HG03097 (cell line): ENCODE results near the gene FANCE.
"Not testable (repeated sequence)": the region's sequence is repeated elsewhere in the genome, so short reads cannot be mapped to it uniquely, and the experiment has no call there.

Experiments used
- ATAC-seq: cut with Tn5 transposase; IDR thresholded peaks from one replicate; pipeline ENCODE4 v1.9.1; 2021; ENCODE audit not compliant: unreplicated experiment, low FRiP score

The FANCE gene

DNA sequence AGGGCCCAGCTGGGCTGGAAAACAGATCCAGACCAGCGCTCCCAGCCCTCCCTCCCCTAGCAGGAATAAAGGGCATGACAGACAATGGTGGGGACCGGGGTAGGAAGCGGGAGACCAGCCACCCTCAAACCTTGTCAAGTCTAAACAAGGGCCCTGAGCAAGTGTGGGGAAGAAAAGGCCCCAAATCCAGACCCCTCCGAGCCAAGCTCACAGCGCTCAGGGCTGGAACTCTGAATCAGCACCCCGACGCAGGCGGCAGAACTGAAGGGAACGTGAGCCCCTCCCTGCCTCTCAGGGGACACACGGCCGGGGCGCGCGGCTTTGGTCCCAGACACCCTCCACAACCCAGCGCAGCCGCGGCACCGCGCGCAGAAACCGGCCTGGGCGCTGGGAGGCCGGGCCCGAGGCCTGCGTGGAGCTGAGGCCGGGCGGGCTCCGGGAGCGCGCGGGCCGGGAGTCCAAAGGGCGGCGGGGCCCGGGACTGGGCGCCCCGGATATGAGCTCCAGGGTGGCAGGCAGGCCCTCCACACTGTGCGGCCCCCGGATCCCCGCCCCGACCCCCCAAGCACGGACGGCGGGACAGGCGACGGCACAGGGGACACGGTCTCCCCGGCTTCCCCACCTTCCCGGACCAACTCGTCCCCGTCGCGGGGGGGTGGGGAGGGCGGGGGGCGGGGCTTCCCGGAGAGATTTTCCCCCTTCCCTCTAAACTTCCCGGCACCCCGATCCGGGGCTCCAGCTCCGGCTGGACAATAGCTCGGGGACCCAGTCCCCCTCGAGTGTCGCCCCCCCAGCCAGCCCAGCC lies 44.1 kb downstream of the FANCE start:
- ATAC-seq: no peak

DNA sequence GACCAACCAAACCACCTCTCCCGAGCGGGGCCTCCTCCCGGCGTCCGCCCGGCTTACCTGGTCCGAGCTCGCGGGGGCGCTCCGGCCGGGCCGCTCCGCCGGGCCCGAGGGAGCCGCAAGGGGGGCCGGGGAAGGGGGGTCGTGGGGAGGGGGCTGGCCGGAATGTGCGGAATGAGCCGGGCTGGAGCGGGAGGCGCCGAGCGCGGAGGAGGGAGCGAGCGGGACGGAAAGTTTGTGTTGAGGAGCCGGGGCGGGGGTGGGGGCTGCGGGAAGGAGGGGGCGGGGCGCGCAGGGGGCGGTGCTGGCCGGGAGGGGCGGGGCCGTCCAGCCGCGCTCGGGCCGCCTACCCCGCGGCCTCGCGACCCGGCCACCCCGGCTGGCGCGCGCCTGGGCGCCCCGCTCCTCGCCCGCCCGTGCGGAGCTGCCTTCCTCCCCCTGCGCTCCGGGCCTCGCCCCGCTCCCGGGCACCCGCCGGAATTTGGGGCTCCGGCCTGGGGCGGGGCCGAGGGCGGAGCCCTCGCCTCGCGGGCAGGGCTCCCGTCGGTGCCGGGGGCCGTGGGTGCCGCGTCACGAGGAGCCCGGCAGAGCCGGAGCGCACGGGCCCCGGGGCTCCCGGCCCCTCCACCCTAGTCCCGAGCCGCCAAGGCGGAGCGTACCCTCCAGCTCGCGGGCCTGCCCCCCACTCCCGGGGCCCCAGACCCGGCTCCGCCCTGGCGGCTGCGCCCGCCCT lies 44.9 kb downstream of the FANCE start, which contains the start of gene TEAD3:
Gene TEAD3 (minus strand): TSS at position 239 of the 730 bp plus-strand sequence.
- no peak for ATAC-seq

DNA sequence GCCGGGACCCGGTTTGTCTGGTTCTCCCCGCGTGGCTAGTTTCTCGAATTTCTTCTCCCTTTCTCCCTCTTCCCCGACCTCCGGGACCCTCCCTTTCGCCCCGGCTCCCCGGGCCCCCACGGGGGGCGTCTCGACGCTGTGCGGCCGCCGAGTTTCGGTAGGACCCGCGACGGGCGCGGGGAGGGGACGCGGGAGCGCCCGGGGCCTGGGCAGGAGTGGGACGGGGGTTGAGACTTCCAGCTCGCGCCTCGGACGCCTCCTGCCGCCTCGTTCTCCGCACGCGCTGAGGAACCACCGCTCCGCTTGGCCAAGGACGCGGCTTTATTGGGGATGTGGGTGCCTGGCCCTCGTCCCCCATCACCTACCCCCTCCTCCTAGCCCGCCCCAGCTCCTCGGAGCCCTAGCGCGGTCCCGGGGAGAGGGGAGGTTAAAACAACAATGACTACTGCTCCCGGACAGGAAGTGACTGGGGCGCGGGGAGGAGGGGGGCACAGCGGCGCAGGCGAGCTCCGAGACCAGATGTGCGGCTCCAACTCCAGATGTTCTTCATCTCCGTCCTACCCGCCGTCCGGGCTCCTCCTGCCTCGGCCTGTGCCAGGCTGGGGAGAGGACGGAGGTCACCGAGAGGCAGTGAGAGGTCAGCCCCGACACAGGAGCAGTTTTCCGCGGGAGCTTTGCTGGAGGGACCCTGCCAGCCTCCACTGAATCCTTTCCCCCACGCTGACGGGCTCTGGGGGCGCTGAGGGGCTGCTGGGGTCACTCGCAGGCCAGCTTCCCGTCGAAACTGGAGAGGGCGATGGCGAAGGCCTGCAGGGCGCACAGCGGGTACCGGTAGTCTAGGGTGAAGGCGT lies 45.7 kb downstream of the FANCE start:
- no peak for ATAC-seq

DNA sequence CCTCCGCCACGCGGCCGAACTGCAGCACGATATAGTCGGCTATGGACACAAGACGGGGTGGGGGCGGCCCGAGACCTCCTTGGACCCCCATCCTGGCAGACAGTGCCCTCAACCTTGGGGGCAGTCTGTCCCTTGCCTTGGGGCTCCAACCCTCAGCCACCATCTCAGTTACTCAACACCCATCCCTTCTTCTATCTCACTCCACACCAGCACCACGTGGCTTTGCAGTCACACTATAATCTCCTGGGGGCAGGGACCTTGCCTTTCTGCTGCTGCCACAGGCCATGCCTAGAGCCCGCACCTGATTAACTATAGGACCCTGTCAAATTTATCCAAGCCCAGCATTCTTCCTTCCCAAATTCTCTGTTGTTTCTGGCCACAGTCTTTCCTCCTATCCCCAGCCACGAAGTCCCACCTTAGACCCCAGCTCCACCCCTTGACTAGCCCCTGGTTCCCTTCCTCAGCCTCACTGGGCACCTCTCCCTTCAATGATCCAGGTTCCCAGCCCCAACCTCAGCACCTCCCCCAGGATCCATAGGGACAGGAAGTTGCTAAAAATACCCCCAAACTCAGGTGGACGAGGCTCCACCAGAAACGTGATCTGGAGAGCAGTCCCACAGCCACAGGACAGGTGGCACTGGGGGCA lies 46.4 kb downstream of the FANCE start:
- ATAC-seq: no peak

DNA sequence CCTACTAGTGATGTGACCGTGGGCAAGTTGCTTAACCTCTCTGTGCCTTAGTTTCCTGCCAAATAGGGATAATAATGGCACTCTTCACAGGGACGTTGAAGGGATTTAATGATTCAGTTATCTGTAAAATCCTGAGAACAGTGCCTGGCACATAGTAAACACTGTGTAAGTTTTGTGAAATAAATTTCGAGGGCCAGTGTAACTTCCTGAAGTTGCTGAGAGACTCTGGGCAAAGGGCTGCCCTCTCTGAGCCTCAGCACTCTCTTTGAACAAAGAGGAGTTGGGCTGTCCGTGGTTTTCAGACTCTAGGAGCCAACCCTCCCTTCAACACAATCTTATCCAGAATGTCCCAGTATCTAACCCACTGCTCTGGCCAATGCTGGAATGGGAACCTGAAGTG lies 47.2 kb downstream of the FANCE start:
- no peak for ATAC-seq

DNA sequence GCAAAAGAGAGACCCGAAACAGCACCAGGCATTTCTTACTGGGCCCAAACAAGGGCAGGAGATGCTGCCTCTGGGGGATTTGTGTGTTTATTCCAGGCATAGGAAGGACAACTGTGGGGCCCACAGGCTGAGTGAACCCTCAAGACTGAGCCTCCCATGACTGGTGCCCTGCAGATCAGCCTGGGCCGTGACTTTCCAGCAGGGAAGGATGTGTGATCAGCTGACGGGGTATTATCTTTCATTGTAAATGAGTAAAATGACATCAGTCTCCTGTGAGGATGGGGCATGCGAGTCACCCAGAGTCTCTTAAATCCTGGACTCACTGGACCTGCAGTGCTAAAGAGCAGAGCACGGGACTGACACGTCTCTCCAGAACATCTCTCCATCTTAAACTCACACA lies 48.6 kb downstream of the FANCE start:
- ATAC-seq: no peak

DNA sequence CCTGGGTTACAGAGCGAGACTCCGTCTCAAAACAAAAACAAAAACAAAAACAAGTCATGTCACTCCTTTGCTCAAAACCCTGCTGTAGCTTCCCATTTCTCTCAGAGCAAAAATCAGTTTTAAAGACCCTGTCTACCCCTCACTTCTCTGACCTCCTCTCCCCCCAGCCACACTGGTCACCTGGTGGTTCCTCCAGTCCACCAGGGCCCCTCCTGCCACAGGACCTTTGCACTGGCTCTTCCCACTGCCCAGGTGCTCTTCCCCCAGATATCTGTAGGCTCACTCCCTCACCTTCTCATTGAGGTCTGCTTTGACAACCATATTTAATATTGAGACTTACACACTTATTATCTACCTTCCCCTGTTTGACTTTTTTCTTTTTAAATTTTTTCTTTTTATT lies 49.6 kb downstream of the FANCE start:
- ATAC-seq: no peak

DNA sequence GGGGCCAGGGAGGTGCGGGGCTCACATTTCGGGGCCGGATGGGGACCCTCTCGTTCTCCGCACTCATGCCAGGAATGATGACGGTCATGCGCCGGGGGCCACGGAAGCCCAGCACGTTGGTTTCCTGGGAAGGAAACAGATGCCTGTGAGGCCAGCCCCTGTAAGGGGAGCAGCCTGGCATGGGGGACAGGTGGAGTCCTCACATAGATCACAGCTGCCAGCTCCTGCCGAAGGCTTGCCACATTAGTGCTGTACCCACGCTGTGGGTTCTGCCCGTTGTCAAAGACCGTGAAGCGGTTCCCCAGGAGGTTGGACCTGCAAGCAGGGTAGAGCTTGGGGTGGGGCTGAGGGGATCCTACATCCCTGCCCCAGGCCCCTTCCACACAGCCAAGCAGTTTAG lies 51.4 kb downstream of the FANCE start:
- ATAC-seq: no peak

DNA sequence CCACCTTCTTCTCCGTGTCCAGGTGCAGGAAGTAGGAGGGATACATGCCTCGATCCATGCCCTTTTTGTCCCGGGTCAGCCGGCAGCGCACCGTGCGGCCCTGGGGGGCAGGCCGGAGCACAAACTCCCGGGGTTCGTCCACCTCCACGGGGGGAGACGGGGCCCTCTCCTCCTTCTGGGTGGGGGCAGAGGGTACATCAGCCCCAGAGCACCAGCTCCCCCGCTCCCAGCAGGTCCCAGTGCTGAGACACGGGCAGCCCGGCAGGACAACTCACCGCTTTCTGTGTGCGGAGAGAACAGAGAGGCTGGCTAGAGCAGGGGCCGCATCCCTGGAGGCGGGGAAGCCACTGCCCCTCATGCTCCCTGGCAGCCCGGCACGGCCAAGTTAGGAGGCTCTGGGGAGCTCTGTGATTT lies 53.9 kb downstream of the FANCE start:
- no peak for ATAC-seq

DNA sequence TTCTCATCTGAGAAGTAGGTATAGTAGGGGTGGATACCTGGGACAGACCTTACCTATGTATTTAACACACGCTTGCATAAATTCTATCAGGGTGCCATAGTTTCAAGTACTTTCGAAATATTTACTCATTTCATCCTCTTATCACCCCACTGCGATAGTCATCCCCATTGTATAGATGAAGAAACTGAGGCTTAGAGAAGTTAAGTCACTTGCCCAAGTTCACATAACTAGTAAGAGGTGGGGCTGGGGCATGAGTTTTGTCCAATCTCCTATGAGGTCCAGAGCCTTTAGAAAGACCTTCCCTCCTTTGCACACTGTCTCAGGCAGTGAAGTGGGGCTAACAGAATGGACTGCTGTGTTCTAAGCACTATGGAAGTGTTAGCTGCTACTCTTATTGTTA lies 54.4 kb downstream of the FANCE start:
- no peak for ATAC-seq

DNA sequence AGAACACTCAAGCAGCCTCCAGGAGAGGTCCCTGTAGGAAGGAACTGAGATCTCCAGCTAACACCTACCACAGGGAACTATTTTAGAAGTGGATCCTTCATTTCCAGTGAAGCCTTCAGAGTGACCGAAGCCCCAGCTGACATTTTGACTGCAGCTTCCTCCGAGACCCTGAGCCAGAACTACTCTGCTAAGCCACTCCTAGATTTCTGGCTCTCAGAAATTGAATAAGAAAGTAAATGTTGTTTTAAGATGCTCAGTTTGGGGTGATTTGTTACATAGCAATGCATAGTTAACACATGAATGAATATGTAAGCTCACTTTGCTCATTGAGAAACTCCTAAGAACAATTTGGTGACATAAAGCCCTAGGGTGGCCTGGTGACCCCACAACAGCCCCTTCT lies 55.1 kb downstream of the FANCE start:
- no peak for ATAC-seq

DNA sequence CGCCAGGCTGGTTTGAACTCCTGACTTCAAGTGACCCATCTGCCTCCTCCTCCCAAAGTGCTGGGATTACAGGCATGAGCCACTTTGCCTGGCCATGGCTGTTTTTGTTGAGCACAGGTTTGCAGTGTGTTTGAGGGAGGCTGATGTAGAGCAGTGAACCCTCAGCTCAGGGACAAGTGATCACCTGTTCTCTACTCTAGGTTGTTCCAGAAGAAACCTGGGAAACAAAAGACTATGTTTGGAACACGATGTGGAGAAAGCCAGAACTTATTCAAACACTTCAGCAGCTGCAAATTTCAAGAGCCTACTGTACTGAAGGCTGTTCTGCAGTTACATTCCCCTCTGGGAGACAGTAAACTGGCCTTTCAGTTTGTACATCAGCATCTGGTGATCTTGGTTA lies 55.9 kb downstream of the FANCE start:
- ATAC-seq: no peak

DNA sequence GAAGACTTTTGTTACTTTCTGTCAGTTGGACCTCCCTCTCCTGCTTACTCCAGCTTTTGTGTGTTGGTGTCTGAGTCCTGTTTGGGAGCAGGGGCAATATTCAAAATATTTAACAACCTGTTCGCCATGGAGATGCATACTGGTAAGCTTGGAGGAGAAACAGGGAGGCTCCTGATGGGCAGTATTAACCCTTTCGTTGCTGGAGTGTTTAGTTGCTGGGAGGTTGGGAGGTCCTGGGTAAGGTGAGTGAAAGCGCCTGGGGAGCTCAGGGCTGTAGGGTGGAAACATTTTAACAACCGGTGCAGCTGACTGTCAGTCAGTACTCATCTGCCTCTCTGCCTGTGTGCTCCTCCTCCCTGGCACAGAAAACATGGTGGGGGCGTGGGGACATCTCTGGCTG lies 56.4 kb downstream of the FANCE start:
- no peak for ATAC-seq

DNA sequence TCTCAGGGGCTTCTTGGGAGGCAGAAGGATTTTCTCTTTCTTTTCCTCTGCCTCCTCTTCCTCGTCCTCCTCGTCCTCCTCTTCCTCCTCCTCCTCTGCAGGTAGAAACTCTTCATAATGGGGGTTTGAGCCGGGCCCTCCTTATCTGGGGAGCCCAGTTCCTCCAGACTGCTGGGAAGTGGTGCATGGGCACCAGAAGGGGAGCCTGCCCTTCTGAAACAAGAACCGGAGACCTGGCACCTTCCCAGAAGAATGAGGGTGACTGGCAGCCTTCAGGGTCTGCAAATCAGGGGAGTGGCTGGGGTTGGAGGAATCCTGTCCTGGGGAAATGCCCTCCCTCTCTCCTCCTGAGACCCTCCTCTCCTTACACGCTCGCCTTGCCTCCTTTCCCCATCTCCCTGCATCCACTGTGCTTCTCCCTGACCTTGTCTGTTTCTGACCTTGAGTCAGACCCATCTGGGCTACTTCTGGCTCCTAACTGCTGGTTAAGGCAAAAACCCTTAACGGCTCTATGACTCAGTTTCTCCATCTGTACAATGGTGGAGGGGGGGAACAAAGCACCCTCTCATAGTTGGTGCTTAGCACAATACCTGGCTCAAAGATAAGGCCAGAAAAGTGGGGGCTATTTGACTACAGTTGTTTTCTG lies 58.9 kb downstream of the FANCE start:
- no peak for ATAC-seq

DNA sequence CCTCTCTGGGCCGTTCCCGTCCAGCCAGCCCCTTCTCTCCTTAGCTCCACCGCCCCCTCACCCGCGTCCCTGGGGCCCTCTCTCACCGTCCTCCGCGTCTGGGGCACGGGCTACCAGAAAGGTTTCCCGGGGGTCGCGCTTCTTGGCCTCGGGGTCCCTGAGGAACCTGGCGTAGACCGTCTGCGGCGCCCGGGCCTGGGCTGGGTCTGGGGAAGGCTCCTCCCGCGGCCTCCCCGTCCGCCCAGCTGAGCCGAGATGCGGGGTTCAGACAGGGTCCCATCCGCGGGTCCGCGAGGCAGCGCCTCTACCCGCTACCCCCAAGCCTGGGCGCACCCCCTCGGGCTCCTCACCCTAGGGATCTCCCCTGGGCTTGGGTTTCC lies 59.4 kb downstream of the FANCE start:
- no peak for ATAC-seq

DNA sequence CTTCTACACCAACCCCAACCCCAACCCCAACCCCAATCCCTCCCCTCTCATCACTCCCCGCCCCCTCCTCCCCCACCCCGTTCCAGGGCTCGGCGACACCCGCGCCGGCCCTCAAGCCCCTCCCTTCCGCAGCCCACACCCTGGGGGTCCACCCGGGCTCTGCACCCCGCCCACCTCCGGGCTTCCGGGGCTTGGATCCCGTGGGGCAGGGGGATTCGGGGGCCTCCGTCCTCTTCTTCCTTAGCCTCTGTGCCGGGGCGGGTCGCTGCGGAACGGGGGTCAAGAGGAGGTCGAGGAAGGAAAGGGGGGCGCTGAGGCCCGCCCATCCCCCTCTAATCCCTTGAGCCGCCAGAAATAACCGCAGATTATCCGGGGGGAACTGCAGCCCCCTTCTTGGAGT lies 59.9 kb downstream of the FANCE start:
- no peak for ATAC-seq

DNA sequence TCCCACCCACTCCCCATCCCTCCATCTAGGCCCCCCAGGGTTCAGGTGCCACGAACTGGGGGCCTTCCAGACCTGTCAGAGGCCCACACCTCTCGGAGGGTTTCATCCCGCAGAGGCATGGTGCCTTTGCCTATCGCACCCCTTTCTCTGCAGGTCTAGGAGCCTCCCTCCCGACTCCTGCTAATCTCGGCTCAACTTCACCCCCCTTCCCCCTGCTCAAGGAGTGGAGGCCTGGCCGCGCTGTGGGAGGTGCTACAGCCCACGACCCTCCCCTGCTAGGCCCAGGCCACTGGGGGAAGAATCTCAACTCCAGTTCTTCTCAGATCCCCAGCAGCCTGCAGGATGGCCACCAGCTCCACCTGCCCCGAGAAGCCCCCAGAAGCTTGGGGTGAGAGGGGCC lies 60.6 kb downstream of the FANCE start, which contains the start of gene TULP1:
Gene TULP1 (minus strand): TSS at position 157 of the 400 bp plus-strand sequence. CDS start 38 bp downstream, at position 119.
- no peak for ATAC-seq

DNA sequence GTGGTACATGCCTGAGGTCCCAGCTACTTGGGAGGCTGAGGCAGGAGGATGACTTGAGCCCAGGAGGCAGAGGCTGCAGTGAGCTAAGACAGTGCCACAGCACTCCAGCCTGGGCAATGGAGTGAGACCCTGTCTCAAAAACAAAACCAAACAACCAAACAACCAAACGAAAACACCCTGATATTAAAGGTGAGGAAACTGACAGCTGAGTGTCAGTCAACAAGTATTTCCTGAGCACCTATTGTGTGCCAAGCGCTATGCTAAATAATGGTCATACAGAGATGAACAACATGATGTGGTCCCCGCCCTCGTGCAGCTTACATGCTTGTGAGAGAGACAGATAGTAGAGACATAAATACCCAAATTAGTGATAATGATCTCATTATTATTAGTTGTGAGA lies 62.4 kb downstream of the FANCE start:
- no peak for ATAC-seq

DNA sequence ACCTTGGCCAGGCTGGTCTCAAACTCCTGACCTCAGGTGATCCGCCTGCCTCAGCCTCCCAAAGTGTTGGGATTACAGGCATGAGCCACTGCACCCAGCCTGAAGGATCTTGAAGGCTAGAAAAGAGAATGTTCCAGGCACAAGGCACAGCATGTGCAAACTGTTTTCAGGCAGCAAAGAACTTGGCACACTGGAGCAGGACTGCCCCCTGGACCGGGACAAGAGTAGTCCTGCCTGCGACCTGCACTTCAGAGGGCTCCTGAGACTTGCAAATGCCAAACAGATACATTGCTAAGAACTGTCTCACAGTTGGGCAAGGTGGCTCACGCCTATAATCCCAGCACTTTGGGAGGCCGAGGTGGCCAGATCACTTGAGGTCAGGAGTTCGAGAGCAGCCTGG lies 63.8 kb downstream of the FANCE start:
- not testable (repeated sequence) for ATAC-seq
